MCF 10A (cell line): Measurements from ENCODE around the gene RDH14. TPM values are rescaled to one million over a fixed set of nuclear protein-coding genes. Genes with fewer than 3 reads are reported as not detected.
A peak's percentile ranks its signal among the peaks of the same experiment; 100 is the strongest.

Experiments
- BruUV-seq: library from RNA; stranded (reverse); fragments of 400-500 nt; replicated peaks from 2 replicates; lab custom pipeline; 2021; lab: Mats Ljungman, UMichigan
- CTCF ChIA-PET: fragments of 300-600 bp; sonication (Branson Sonifier 250); formaldehyde crosslinking; extraction: SDS; loops from one replicate; lab custom pipeline; 2021; ENCODE audit warnings: antibody characterized with exemption, inconsistent platforms; lab: Yijun Ruan, JAX
- POLR2A ChIA-PET: fragments of 300-600, 350-650 bp; sonication (Branson Sonifier 250); formaldehyde crosslinking; extraction: SDS; loops from one replicate; lab custom pipeline; 2020; ENCODE audit warnings: antibody characterized with exemption, inconsistent platforms; lab: Yijun Ruan, JAX
- DNase-seq: peaks from one replicate; pipeline ENCODE4 v3.0.0-alpha.2; 2018; ENCODE audit not compliant: unreplicated experiment
- H3K27ac Mint-ChIP-seq: one replicate; pipeline ENCODE4 v1.8.0; 2022; ENCODE audit warnings: mild to moderate bottlenecking, low read depth, mixed read lengths; ENCODE audit not compliant: unreplicated experiment
- H3K27me3 Mint-ChIP-seq: one replicate; pipeline ENCODE4 v1.8.0; 2022; ENCODE audit warnings: mixed read lengths; ENCODE audit not compliant: insufficient read depth, unreplicated experiment
- H3K36me3 Mint-ChIP-seq: one replicate; pipeline ENCODE4 v1.8.0; 2022; ENCODE audit warnings: mild to moderate bottlenecking, moderate library complexity, mixed read lengths; ENCODE audit not compliant: insufficient read depth, unreplicated experiment
- H3K4me1 Mint-ChIP-seq: one replicate; pipeline ENCODE4 v1.8.0; 2022; ENCODE audit warnings: mixed read lengths; ENCODE audit not compliant: insufficient read depth, unreplicated experiment
- H3K4me3 Mint-ChIP-seq: one replicate; pipeline ENCODE4 v1.8.0; 2022; ENCODE audit warnings: mild to moderate bottlenecking, moderate library complexity, mixed read lengths; ENCODE audit not compliant: unreplicated experiment
- H3K9me3 Mint-ChIP-seq: one replicate; pipeline ENCODE4 v1.8.0; 2022; ENCODE audit warnings: mixed read lengths; ENCODE audit not compliant: unreplicated experiment
- intact Hi-C: fragments of 100-400 bp; cut with micrococcal nuclease; formaldehyde crosslinking; loops from 2 replicates; pipeline ENCODE4 v1.14.1; 2022
- total RNA-seq: library from RNA; stranded (reverse); gene quantifications from 2 replicates; pipeline ENCODE4 v1.2.3, GENCODE V29; 2022
- TF ChIP-seq, protein P1 (sequence below): fragments of 200-600 bp; IDR thresholded peaks from one replicate; pipeline ENCODE4 v1.8.0; 2022; ENCODE audit warnings: antibody characterized with exemption, mild to moderate bottlenecking; ENCODE audit not compliant: unreplicated experiment

Gene RDH14
- total RNA-seq, 1 experiment from 2014 or later = 19.2 TPM

DNA sequence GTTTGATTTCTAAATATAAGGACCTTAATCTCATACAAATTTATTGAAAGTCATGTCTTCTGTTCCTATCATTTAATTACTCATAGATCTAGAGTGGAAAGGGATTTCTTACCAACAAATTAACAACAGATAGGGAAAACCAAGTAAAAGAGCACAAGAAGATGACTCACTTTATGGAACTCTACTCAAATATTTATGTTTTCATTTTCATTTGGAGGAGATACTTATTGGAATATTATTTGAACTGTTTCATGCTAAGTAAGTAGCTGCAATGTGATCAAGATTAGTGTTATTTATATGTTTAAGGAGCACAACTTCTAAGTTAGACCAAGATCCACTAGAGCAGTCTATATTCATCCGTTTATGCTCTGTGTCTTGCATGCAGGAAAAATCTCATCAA lies 27.6 kb upstream of the RDH14 start:
- ChIA-PET CTCF (no interaction called here), POLR2A (interaction anchor here (1.6 kb wide), 1 partner anchor 28 kb away, joined by 4 read pairs; the partner anchor contains the start of gene RDH14)
- Mint-ChIP-seq H3K27me3 (no peaks in the 10 kb centered on the region), H3K36me3 (no peaks in the 10 kb centered on the region), H3K9me3 (no peaks in the 10 kb centered on the region), H3K4me1 (peaks cover 10% of the 10 kb centered on the region), H3K4me3 (no peak overlapping the region), H3K27ac (no peak overlapping the region)
- BruUV-seq = no TSS peak
- no peak for DNase-seq
- TF ChIP-seq, protein P1, sequence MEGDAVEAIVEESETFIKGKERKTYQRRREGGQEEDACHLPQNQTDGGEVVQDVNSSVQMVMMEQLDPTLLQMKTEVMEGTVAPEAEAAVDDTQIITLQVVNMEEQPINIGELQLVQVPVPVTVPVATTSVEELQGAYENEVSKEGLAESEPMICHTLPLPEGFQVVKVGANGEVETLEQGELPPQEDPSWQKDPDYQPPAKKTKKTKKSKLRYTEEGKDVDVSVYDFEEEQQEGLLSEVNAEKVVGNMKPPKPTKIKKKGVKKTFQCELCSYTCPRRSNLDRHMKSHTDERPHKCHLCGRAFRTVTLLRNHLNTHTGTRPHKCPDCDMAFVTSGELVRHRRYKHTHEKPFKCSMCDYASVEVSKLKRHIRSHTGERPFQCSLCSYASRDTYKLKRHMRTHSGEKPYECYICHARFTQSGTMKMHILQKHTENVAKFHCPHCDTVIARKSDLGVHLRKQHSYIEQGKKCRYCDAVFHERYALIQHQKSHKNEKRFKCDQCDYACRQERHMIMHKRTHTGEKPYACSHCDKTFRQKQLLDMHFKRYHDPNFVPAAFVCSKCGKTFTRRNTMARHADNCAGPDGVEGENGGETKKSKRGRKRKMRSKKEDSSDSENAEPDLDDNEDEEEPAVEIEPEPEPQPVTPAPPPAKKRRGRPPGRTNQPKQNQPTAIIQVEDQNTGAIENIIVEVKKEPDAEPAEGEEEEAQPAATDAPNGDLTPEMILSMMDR = no peak
- intact Hi-C loops = no loop called here

DNA sequence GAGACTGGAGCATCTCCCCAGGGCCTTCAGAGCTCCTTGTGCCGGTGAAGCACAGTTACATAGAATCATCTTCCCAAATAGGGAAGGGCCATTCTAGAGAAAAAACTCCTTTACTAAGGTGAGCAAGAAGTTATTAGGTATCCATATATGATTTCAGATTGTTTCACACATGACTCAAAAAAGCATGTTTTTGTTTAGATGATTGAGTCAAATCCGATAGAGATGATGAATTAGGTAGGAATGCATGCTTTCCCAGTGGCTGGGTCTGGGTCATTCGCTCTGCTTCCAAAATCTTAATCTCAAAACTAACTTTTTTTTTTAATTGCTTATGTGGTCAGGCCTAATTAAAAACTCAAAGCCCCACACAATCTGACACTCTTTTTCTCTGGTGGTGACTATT lies 25.1 kb upstream of the RDH14 start:
- ChIA-PET POLR2A (no interaction called here), CTCF (no interaction called here)
- peak; percentile 11 for DNase-seq
- TF ChIP-seq, protein P1 = no peak
- Mint-ChIP-seq H3K36me3 (no peaks in the 10 kb centered on the region), H3K4me3 (no peak overlapping the region), H3K4me1 (peaks cover 10% of the 10 kb centered on the region), H3K9me3 (no peaks in the 10 kb centered on the region), H3K27me3 (no peaks in the 10 kb centered on the region), H3K27ac (no peak overlapping the region)
- intact Hi-C loops = no loop called here
- BruUV-seq = no TSS peak

DNA sequence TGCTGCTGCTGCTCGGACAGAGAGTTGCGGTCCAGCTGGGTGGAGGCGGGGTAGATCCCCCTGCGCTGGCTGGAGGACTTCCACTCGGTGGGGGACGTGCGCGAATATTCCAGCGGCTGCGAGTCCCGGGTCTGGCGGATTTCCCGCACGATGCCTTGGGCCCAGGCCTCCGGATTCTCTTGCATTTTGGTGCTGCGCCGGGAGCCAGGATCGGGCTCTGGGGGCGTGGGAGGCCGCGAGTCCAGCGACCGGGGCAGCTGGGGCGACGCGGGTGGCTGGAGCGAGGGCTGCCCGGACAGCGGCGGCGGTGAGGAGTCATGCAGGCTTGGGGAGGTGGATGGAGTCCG lies 24.1 kb upstream of the RDH14 start:
- H3K36me3 Mint-ChIP-seq = no peaks in the 10 kb centered on the region

DNA sequence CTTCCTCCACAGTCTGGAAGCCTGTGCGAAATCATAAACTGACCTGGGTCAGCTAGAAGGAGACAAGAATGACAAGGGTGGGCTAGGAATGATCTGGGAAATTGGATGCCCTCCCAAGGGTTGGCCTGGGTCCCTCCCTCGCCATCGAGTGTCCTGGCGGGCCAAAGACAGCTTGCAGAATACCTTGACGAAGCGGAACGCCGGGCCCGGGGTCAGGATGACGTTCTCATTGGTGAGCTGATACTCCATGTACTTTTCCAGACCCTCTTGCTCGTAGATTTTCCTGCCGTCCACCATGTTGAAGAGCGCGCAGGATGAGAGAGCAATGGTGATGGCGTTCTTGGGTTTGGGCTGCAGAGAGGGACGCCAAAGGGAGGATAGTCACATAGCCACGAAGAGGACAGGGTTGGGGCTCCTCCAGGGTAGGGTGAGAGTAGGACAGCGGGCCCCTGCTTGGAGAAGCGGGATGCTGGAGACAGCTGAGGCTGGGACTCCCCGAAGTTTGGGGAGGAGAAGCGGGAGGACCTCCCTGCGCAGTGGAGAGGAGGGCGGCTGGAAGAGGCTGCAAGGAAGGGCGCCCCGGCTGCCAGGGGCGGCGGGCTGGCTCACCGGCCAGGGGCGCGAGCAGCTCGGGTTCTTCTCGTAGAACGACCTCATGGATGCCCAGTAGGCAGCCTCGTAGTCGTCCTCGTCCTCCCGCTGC lies 23.6 kb upstream of the RDH14 start:
- H3K9me3 Mint-ChIP-seq = peaks cover 6% of the 10 kb centered on the region
- ChIA-PET POLR2A (no interaction called here), CTCF (interaction anchor here (0.6 to 0.7 kb wide), 2 partner anchors 466 to 1183 kb away, joined by 3 read pairs; no protein-coding TSS in a partner anchor)
- TF ChIP-seq, protein P1 = no peak
- no peak overlapping the region for H3K27ac Mint-ChIP-seq
- H3K27me3 Mint-ChIP-seq = no peaks in the 10 kb centered on the region
- no peak for DNase-seq
- H3K4me3 Mint-ChIP-seq = no peak overlapping the region
- no peaks in the 10 kb centered on the region for H3K36me3 Mint-ChIP-seq
- peaks cover 10% of the 10 kb centered on the region for H3K4me1 Mint-ChIP-seq
- intact Hi-C loops = no loop called here
- no TSS peak for BruUV-seq

More for the DNA sequence above, 24.1 kb upstream of the RDH14 start:
- CTCF ChIA-PET = interaction anchor here (0.7 kb wide), 1 partner anchor 1183 kb away, joined by 3 read pairs; no protein-coding TSS in a partner anchor
- no peak for DNase-seq
- peaks cover 10% of the 10 kb centered on the region for H3K4me1 Mint-ChIP-seq
- no peak overlapping the region for H3K4me3 Mint-ChIP-seq
- H3K27ac Mint-ChIP-seq = no peak overlapping the region
- H3K9me3 Mint-ChIP-seq = peaks cover under 1% of the 10 kb centered on the region
- POLR2A ChIA-PET = no interaction called here
- intact Hi-C loops = no loop called here
- no peaks in the 10 kb centered on the region for H3K27me3 Mint-ChIP-seq
- no TSS peak for BruUV-seq
- TF ChIP-seq, protein P1 = no peak
